A549 (cell line): ENCODE results near the gene PPP5C. TPM values are rescaled to one million over a fixed set of nuclear protein-coding genes. Genes with fewer than 3 reads are reported as not detected.

Source experiments
- ATAC-seq, 2 experiments: fragments of 200-7000 bp in 1 of 2; fragments of >200 bp in 1 of 2; cut with Nextera tagmentation in 1 of 2; cut with Tn5 transposase in 1 of 2; 3 replicates each; pipeline versions ENCODE4 v1.8.0 to v1.9.1; 2018 to 2020; ENCODE audit warnings: mild to moderate bottlenecking in 1 of 2, moderate library complexity in 1 of 2
- CTCF ChIA-PET: fragments of 300-600 bp; sonication (Branson Sonifier 250); formaldehyde crosslinking; extraction: SDS; loops from one replicate; lab custom pipeline; 2021; ENCODE audit warnings: antibody characterized with exemption, inconsistent platforms; lab: Yijun Ruan, JAX
- POLR2A ChIA-PET: fragments of 350-600 bp; formaldehyde crosslinking; extraction: SDS; loops from one replicate; lab custom pipeline; 2021; ENCODE audit warnings: antibody characterized with exemption, inconsistent platforms; lab: Yijun Ruan, JAX
- DNase-seq, 2 experiments: peaks; one replicate each; pipeline versions ENCODE4 v3.0.0 to v3.0.0-alpha.2; 2011 to 2016; ENCODE audit warnings: low read depth in 1 of 2, low spot score in 1 of 2
- FAIRE-seq: peaks from 2 replicates; lab custom pipeline; 2011; peaks lifted over from hg19 to GRCh38; lab: Jason Lieb, UNC
- H3K27ac ChIP-seq, 2 experiments: fragments of >200 bp; sonication (Bioruptor Twin); formaldehyde crosslinking; 3 replicates each; pipeline ENCODE4 v1.5.1; 2016 to 2017
- H3K4me1 ChIP-seq: fragments of >200 bp; sonication (Bioruptor Twin); formaldehyde crosslinking; 3 replicates; pipeline ENCODE4 v1.6.1; 2016
- H3K4me2 ChIP-seq: fragments of >200 bp; sonication (Bioruptor Twin); formaldehyde crosslinking; 3 replicates; pipeline ENCODE4 v1.6.1; 2016
- H3K4me3 ChIP-seq: fragments of >200 bp; sonication (Bioruptor Twin); formaldehyde crosslinking; 3 replicates; pipeline ENCODE4 v1.5.1; 2016
- H3K9me3 ChIP-seq: fragments of >200 bp; sonication (Bioruptor Twin); formaldehyde crosslinking; 3 replicates; pipeline ENCODE4 v1.6.1; 2016
- CEBPB ChIP-seq, 2 experiments: fragments of >200 bp in 1 of 2; sonication (Bioruptor Twin) in 1 of 2; formaldehyde crosslinking in 1 of 2; IDR thresholded peaks; 2 replicates each; pipeline ENCODE4 v1.6.1; 2012 to 2016
- CHD4 ChIP-seq: fragments of 200-600 bp; sonication (generic); IDR thresholded peaks from 2 replicates; pipeline ENCODE4 v1.6.1; 2016; ENCODE audit warnings: antibody characterized with exemption, mild to moderate bottlenecking, borderline replicate concordance
- FOSL2 ChIP-seq, 2 experiments: fragments of 450-650 bp in 1 of 2; fragments of >200 bp in 1 of 2; sonication (Bioruptor Twin) in 1 of 2; formaldehyde crosslinking; IDR thresholded peaks; 2 replicates each; pipeline versions ENCODE4 v1.5.0 to v1.6.1; 2016 to 2020; ENCODE audit warnings: mild to moderate bottlenecking in 1 of 2, moderate library complexity in 1 of 2
- FOXS1 ChIP-seq: fragments of 250-450 bp; sonication (Bioruptor Pico); IDR thresholded peaks from 2 replicates; pipeline ENCODE4 v1.5.0; 2020; ENCODE audit warnings: mild to moderate bottlenecking, moderate library complexity
- HDAC2 ChIP-seq: fragments of 200-600 bp; sonication (generic); IDR thresholded peaks from 2 replicates; pipeline ENCODE4 v1.6.1; 2016
- HES2 ChIP-seq: fragments of >200 bp; sonication (Bioruptor Twin); formaldehyde crosslinking; IDR thresholded peaks from 2 replicates; pipeline ENCODE4 v1.6.1; 2016
- HMGXB4 ChIP-seq: fragments of 250-450 bp; sonication (Bioruptor Pico); IDR thresholded peaks from 2 replicates; pipeline ENCODE4 v1.5.0; 2021; ENCODE audit warnings: mild to moderate bottlenecking, moderate library complexity, borderline replicate concordance
- HOXB5 ChIP-seq: fragments of 250-450 bp; sonication (Bioruptor Pico); IDR thresholded peaks from 2 replicates; pipeline ENCODE4 v1.5.0; 2020; ENCODE audit warnings: mild to moderate bottlenecking, moderate library complexity
- JUN ChIP-seq, 2 experiments: fragments of >200 bp; sonication (Bioruptor Twin); formaldehyde crosslinking; IDR thresholded peaks; 2 replicates in 1 of 2; 3 replicates in 1 of 2; pipeline ENCODE4 v1.6.1; 2016 to 2017
- KDM1A ChIP-seq: fragments of 200-600 bp; sonication (generic); IDR thresholded peaks from 2 replicates; pipeline ENCODE4 v1.6.1; 2016; ENCODE audit warnings: low read depth, mild to moderate bottlenecking
- NPAS2 ChIP-seq: fragments of 250-450 bp; sonication (Bioruptor Pico); IDR thresholded peaks from 2 replicates; pipeline ENCODE4 v1.8.0; 2022; ENCODE audit warnings: mild to moderate bottlenecking, moderate library complexity, borderline replicate concordance
- POLR2AphosphoS2 ChIP-seq: conservative IDR thresholded peaks from 2 replicates; pipeline ENCODE4 v1.6.1; 2012; ENCODE audit warnings: low read length, improper control_type of control experiment, inconsistent platforms
- SMC3 ChIP-seq: fragments of >200 bp; sonication (Bioruptor Twin); formaldehyde crosslinking; IDR thresholded peaks from 3 replicates; pipeline ENCODE4 v1.6.1; 2018; ENCODE audit warnings: inconsistent platforms
- ZC3H11A ChIP-seq: fragments of 450-650 bp; IDR thresholded peaks from 2 replicates; pipeline ENCODE4 v1.6.1; 2014; ENCODE audit warnings: antibody characterized with exemption, mild to moderate bottlenecking
- WGBS: methylation state at CpG from one replicate; pipeline ENCODE4 v1.1.6; 2017; ENCODE audit errors: missing lambda C conversion rate; 5-methylcytosine and 5-hydroxymethylcytosine counted together
- polyA plus RNA-seq, 4 experiments: library from polyadenylated mRNA; depleted of rRNA in 3 of 4; stranded (reverse); fragments of >200 nt; fragmentation: RNase III in 1 of 4; extraction: RNeasy Plus Mini Kit Qiagen cat#74134 plus additional on column Dnase treatment in 1 of 4; gene quantifications; 2 replicates in 3 of 4; 3 replicates in 1 of 4; pipeline ENCODE4 v1.2.3, GENCODE V29; 2011 to 2017
- TF ChIP-seq, protein P1 (sequence below): fragments of >200 bp; sonication (Bioruptor Twin); formaldehyde crosslinking; IDR thresholded peaks from 3 replicates; pipeline ENCODE4 v1.5.1; 2016
- TF ChIP-seq, protein P2 (sequence below): IDR thresholded peaks from 2 replicates; pipeline ENCODE4 v1.6.1; 2012; ENCODE audit warnings: low read depth, borderline replicate concordance
- TF ChIP-seq, protein P3 (sequence below): fragments of >200 bp; sonication (Bioruptor Twin); formaldehyde crosslinking; IDR thresholded peaks from 3 replicates; pipeline ENCODE4 v1.6.1; 2016
- TF ChIP-seq, protein P4 (sequence below): fragments of 200-600 bp; sonication (generic); IDR thresholded peaks from 2 replicates; pipeline ENCODE4 v1.6.1; 2016; ENCODE audit warnings: antibody characterized with exemption, mild to moderate bottlenecking, moderate library complexity

The PPP5C gene
- polyA plus RNA-seq, 2 of the 4 experiments (the other 2 are of a cell fraction), result 94.2 to 107 TPM

GRCh38 chr19:46345157-46345556 lies 1.7 kb upstream of the PPP5C start:
- ChIA-PET POLR2A (no interaction called here), CTCF (interaction anchor here (1.0 to 14.1 kb wide), 12 partner anchors 10 to 87 kb away, joined by 3 to 129 read pairs (median 6); no protein-coding TSS in a partner anchor)
- ATAC-seq (no peak), DNase-seq (no peak), FAIRE-seq (no peak)
- H3K9me3 ChIP-seq, result no peaks in the 10 kb centered on the region
- H3K4me1 ChIP-seq, result peaks cover 26% of the 10 kb centered on the region
- no peak overlapping the region for H3K4me3 ChIP-seq
- WGBS, result 89% methylated on average over 5 of the region's 5 CpGs
- TF ChIP-seq, protein P1, sequence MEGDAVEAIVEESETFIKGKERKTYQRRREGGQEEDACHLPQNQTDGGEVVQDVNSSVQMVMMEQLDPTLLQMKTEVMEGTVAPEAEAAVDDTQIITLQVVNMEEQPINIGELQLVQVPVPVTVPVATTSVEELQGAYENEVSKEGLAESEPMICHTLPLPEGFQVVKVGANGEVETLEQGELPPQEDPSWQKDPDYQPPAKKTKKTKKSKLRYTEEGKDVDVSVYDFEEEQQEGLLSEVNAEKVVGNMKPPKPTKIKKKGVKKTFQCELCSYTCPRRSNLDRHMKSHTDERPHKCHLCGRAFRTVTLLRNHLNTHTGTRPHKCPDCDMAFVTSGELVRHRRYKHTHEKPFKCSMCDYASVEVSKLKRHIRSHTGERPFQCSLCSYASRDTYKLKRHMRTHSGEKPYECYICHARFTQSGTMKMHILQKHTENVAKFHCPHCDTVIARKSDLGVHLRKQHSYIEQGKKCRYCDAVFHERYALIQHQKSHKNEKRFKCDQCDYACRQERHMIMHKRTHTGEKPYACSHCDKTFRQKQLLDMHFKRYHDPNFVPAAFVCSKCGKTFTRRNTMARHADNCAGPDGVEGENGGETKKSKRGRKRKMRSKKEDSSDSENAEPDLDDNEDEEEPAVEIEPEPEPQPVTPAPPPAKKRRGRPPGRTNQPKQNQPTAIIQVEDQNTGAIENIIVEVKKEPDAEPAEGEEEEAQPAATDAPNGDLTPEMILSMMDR, result no peak
- TF ChIP-seq ZC3H11A, result no peak
- no peak for TF ChIP-seq KDM1A
- no peak for TF ChIP-seq NPAS2 (CRISPR knock-in tag)
- no peak for TF ChIP-seq HES2
- TF ChIP-seq POLR2AphosphoS2, result no peak
- no peak for TF ChIP-seq HOXB5 (CRISPR knock-in tag)
- TF ChIP-seq, protein P2, sequence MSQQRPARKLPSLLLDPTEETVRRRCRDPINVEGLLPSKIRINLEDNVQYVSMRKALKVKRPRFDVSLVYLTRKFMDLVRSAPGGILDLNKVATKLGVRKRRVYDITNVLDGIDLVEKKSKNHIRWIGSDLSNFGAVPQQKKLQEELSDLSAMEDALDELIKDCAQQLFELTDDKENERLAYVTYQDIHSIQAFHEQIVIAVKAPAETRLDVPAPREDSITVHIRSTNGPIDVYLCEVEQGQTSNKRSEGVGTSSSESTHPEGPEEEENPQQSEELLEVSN, result no peak
- TF ChIP-seq JUN (IDR thresholded peaks at IDR 0.05), result no peak
- TF ChIP-seq HMGXB4, result no peak
- no peak for TF ChIP-seq SMC3
- H3K4me2 ChIP-seq, result no peak overlapping the region
- H3K27ac ChIP-seq, result no peak overlapping the region

GRCh38 chr19:46347572-46347883 lies 641 bp downstream of the PPP5C start:
- TF ChIP-seq FOSL2 (IDR thresholded peaks at IDR 0.05), result no peak
- TF ChIP-seq FOSL2 (CRISPR knock-in tag; IDR thresholded peaks at IDR 0.05), result no peak
- TF ChIP-seq, protein P1, result 0 out of 3 replicates have a peak, but pooled peaks have one; percentile 38
- TF ChIP-seq, all 56 proteins: peak for 1
- DNase-seq (no peak), ATAC-seq (no peak), FAIRE-seq (no peak)
- Histone ChIP-seq H3K4me1 (peaks cover 44% of the 10 kb centered on the region), H3K9me3 (no peaks in the 10 kb centered on the region), H3K27ac (peak overlapping the region; percentile 92 to 97), H3K4me2 (peak overlapping the region; percentile 89), H3K4me3 (peak overlapping the region; percentile 71)
- WGBS, result 0% methylated on average over 3 of the region's 3 CpGs
- POLR2A ChIA-PET, result interaction anchor here (0.7 to 1.1 kb wide), 5 partner anchors 9 to 253 kb away, joined by 3 to 4 read pairs (median 3); no protein-coding TSS in a partner anchor
- CTCF ChIA-PET, result interaction anchor here (0.8 to 14.1 kb wide), 30 partner anchors 10 to 269 kb away, joined by 3 to 129 read pairs (median 6); no protein-coding TSS in a partner anchor

DNA sequence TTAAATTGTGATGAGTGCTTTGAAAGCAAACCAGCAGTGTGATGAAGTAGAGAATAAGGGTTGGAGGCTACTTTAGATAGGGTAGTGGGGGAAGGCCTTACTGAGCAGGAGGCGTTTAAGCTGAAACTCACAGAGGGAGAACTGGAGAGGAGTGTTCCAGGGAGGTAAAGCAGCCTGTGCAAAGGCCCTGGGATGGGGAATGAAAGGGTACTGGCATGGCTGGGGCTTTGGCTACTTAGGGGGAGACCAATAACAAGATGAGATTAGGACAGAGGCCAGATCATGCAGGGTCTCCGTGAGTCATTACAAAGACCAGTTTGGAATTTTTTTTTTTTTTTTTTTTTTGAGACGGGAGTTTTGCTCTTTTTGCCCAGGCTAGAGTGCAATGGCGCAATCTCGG lies 1.1 kb downstream of the PPP5C start:
- 86% methylated on average over 5 of the region's 5 CpGs for WGBS
- POLR2A ChIA-PET, result no interaction called here
- no peak for FAIRE-seq
- CTCF ChIA-PET, result interaction anchor here (0.9 to 14.1 kb wide), 19 partner anchors 9 to 236 kb away, joined by 3 to 129 read pairs (median 8); no protein-coding TSS in a partner anchor
- H3K9me3 ChIP-seq, result no peaks in the 10 kb centered on the region
- TF ChIP-seq CHD4 (no peak), CEBPB (IDR thresholded peaks at IDR 0.05) (no peak), HDAC2 (no peak), FOXS1 (no peak)
- TF ChIP-seq, protein P3, sequence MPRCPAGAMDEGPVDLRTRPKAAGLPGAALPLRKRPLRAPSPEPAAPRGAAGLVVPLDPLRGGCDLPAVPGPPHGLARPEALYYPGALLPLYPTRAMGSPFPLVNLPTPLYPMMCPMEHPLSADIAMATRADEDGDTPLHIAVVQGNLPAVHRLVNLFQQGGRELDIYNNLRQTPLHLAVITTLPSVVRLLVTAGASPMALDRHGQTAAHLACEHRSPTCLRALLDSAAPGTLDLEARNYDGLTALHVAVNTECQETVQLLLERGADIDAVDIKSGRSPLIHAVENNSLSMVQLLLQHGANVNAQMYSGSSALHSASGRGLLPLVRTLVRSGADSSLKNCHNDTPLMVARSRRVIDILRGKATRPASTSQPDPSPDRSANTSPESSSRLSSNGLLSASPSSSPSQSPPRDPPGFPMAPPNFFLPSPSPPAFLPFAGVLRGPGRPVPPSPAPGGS, result no peak
- TF ChIP-seq, protein P4, sequence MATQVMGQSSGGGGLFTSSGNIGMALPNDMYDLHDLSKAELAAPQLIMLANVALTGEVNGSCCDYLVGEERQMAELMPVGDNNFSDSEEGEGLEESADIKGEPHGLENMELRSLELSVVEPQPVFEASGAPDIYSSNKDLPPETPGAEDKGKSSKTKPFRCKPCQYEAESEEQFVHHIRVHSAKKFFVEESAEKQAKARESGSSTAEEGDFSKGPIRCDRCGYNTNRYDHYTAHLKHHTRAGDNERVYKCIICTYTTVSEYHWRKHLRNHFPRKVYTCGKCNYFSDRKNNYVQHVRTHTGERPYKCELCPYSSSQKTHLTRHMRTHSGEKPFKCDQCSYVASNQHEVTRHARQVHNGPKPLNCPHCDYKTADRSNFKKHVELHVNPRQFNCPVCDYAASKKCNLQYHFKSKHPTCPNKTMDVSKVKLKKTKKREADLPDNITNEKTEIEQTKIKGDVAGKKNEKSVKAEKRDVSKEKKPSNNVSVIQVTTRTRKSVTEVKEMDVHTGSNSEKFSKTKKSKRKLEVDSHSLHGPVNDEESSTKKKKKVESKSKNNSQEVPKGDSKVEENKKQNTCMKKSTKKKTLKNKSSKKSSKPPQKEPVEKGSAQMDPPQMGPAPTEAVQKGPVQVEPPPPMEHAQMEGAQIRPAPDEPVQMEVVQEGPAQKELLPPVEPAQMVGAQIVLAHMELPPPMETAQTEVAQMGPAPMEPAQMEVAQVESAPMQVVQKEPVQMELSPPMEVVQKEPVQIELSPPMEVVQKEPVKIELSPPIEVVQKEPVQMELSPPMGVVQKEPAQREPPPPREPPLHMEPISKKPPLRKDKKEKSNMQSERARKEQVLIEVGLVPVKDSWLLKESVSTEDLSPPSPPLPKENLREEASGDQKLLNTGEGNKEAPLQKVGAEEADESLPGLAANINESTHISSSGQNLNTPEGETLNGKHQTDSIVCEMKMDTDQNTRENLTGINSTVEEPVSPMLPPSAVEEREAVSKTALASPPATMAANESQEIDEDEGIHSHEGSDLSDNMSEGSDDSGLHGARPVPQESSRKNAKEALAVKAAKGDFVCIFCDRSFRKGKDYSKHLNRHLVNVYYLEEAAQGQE, result no peak
- TF ChIP-seq, all 56 proteins: peak for 0
- DNase-seq, result no peak
- Histone ChIP-seq H3K4me1 (peaks cover 44% of the 10 kb centered on the region), H3K4me2 (peak overlapping the region; percentile 89), H3K27ac (peak overlapping the region; percentile 92 to 97), H3K4me3 (peak overlapping the region; percentile 71)
- no peak for ATAC-seq
